HG03045 (cell line): ENCODE data around the gene TIMM50.
"Not testable (repeated sequence)": the region's sequence is repeated elsewhere in the genome, so short reads cannot be mapped to it uniquely, and the experiment has no call there.

Experiments used
- ATAC-seq: cut with Tn5 transposase; IDR thresholded peaks from one replicate; pipeline ENCODE4 v1.9.1; 2021; ENCODE audit warnings: mild to moderate bottlenecking, moderate library complexity; ENCODE audit not compliant: unreplicated experiment

TIMM50 gene

DNA sequence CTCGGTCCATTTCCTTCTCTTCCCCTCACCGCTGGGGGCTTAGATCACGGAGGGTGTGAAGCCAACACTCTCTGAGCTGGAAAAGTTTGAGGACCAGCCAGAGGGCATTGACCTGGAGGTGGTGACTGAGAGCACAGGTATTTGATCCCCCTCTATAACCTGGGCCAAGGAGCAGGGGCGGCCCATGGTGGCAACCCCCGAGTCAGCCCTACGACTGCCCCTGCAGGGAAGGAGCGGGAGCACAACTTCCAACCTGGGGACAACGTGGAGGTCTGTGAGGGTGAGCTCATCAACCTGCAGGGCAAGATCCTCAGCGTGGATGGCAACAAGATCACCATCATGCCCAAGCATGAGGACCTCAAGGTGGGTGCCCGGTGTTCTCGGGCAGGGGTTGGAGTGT is 11.6 kb upstream of the TIMM50 start:
- ATAC-seq, result no peak

DNA sequence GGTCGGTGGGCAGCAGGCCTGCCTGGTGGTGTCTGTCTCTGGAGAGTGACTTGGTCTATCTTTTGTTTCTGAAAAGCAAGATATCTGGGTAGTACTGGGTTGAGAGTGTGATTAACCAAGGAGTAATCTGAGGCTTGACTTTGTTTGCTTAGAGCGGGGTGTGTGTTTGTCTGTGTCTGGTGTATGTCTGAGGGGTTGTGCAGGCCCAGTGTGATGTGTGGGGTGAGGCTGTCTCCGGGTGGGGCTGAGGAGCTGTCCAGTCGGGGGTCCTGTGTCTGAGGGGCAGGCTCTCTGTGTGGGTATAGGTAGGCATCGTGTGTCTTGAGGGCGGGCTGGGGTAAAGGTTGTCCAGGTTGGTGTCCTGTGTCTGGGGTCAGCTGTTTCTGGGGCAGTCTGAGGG is 11.1 kb upstream of the TIMM50 start:
- no peak for ATAC-seq

DNA sequence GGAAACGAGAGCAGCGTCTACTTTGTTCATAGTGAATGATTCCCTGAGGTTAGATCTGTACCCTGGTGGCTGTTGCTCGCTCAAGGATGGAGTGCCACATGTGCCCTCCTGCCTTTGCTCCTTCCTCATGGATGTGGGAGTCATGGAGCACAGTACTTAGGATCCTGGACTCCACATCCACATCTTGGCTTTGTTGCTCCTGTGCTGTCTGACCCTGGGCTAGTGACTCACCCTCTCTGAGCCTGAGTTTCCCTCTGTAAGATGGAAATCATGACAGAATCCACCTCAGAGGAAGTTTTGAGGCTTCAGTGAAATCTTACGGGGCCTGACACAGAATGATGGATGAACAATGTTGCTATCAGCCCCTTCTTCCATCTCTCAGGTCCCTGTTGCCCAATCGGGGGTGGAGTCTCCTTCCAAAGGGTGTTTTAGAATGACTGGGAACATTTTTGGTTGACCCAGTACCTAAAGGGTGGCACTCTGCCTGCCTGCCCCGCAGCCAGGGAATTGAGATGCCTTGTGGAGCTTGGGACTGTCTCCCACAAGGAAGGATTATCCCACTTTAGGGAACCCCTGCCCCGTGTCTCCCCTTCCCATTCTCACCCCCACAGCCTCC is 9.8 kb upstream of the TIMM50 start:
- no peak for ATAC-seq

DNA sequence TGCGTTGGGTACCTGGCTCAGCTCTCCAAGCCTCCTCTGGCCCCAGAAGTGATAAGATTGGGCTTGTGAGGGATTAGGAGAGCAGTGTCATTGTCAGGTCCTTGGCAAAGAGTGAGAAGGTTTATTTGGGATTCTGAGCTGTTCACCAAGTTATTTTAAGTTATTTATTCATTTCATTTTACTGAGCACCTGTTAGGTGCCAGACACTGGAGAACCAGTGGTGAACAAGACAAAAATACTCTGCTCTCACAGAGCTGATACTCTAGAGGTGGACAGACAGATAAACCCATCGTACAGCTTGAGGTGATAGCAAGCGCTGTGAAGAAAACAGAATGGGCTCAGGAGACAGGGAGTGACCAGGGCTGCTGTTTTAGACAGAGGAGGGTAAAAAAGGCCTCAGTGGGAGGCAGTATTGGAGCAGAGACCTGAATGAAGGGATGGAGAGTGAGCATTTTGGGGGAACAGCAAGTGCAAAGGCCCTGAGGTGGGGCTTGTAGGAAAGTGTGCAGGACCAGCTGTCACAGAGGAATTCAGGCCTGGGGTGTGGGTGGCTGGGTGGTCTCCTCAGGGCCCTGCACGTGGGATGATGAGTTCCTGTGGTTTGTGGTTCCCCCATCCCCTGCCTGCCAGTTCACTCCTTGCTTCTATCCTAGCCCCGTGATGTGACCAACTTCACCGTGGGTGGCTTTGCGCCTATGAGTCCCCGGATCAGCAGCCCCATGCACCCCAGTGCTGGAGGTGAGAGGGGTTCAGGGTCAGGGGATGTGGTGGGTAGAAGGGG is 8.7 kb upstream of the TIMM50 start:
- no peak for ATAC-seq

DNA sequence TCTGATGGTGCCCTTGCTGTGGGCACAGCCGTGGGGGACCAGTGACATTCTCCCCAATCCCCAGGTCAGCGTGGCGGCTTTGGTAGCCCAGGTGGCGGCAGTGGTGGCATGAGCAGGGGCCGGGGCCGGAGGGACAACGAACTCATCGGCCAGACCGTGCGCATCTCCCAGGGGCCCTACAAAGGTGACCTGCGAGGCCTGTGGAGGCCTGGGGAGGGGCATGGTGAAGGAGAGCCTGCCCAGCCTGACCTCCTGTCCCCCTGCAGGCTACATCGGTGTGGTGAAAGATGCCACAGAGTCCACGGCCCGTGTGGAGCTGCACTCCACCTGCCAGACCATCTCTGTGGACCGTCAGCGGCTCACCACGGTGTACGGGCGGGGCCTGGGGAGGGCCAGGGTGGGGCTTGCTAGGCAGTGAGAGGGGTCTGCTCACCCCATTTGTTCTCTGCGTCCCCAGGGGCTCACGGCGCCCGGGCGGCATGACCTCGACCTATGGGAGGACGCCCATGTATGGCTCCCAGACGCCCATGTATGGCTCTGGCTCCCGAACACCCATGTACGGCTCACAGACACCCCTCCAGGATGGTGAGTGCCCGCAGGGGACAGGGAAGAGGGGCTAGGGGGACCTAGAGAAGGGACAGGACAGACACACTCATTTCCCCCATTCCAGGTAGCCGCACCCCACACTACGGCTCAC is 7.7 kb upstream of the TIMM50 start:
- ATAC-seq, result no peak

DNA sequence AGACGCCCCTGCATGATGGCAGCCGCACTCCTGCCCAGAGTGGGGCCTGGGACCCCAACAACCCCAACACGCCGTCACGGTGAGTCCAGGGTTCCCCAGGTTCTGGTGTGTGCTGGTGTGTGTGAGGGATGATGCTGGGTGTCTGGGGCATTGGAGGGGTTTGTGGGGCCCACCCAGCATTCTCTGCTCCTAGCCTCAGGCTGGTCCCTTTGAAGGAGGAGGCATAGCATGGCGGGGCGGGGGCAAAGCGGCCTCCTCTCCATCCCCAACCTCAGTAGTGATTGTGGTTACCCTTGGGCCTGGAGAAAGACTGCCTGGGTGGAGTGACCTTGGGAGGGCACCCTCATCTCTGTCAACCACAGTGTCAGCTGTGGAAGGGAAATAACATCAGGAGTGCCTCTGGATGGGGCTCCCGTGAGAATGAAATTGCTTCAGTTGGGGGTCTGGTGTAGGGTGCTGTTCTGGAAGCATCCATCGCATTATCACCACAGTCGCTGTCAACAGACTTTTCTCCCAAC is 7.1 kb upstream of the TIMM50 start:
- no peak for ATAC-seq

DNA sequence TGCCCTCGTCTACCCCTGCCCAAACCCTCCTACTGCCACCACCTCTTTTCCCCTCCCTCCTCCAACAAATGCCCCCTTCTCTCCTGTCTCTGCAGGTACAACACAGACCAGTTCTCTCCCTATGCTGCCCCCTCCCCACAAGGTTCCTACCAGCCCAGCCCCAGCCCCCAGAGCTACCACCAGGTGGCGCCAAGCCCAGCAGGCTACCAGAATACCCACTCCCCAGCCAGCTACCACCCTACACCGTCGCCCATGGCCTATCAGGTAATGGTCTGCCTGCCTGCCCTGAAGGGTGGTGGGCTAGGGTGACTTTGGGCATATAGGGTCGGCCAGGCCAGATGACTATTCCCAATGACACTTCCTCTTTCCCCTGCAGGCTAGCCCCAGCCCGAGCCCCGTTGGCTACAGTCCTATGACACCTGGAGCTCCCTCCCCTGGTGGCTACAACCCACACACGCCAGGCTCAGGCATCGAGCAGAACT is 6.5 kb upstream of the TIMM50 start:
- ATAC-seq, result no peak

DNA sequence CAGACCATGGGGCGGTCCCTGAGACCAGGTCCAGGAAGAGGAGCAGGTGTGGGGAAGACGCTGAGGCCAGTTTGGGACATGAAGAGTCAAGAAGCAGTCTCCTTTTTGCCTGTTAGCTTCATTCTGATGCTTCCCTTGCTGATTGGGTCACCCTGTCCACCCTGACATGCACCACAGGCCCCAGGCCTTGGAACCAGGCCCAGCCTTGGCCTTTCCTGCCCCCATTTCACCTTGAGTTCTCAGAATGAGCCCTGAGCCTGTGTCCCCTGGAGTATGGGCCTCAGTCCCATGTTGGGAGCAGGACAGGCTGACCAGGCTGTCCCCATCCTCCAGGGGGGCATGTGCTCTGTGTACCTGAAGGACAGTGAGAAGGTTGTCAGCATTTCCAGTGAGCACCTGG is 4.9 kb upstream of the TIMM50 start:
- no peak for ATAC-seq

DNA sequence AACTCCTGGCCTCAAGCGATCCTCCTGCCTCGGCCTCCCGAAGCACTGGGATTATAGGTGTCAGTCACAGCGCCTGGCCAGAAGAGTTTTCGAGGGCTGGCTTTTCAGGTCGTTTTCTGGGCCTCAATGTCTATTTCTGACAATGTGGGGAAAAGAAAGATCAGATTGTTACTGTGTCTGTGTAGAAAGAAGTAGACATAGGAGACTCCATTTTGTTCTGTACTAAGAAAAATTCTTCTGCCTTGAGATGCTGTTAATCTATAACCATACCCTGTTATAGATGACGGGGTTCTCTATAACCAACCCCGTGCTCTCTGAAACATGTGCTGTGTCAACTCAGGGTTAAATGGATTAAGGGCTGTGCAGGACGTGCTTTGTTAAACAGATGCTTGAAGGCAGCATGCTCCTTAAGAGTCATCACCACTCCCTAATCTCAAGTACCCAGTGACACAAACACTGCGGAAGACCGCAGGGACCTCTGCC is 1.3 kb upstream of the TIMM50 start:
- ATAC-seq, result not testable (repeated sequence)

DNA sequence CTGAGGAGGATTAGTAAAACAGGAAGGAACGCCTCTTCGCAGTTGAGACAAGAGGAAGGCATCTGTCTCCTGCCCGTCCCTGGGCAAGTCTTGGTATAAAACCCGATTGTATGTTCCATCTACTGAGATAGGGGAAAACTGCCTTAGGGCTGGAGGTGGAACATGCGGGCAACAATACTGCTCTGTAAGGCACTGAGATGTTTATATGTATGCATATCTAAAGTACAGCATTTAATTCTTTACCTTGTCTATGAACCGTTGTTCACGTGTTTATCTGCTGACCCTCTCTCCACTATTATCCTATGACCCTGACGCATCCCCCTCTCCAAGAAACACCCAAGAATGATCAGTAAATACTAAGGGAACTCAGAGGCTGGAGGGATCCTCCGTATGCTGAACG is 722 bp upstream of the TIMM50 start:
- no peak for ATAC-seq

DNA sequence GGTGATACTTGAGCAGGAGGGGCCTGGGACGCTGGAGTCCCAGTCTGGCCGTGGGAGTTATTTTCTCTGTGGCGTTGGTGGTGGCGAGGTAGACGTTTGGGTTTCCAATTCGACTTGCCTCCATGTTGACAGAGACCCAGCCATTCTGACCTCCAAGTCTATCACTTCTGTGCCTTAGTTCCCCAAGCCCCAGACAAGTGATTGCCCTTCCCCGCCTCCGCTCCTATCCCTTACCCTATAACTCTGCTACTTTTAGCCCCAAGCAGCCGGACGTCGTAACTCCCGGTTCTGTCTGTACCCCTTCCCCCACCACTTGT is 549 bp downstream of the TIMM50 start:
- ATAC-seq, result no peak

DNA sequence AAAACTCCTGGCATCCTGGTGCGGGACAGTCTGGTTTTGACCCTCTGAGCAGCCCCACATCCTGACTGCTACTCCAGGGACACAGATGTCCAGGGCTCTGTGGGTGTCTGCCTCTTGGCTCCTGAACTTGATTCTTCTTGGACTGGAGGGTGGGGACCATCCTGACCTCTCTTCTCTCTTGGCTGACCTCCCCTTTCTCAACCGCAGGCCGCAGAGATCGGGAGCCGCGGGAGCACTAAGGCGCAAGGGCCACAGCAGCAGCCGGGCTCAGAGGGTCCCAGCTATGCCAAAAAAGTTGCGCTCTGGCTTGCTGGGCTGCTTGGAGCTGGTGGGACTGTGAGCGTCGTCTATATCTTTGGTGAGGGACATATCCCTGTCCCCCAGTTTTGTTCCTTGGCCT is 1.0 kb downstream of the TIMM50 start:
- no peak for ATAC-seq

DNA sequence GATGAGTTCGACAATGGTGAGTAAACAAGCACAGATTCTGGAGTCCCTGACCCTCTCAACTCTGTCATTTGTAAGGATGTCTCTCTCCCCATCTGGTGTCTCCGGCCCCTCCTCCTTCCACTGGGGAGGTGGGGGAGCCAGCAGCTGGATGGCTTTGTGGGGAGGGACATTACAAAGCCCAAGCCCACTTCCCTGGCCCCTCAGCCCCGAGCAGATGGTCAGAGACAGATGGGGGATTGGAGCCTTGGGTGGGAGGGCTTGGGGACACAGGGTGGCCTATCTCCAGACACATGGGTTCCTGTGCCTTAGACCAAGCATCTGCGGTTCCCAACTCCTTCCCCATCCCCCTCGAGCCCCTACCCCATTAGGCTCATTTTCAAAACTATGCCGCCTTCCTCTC is 2.5 kb downstream of the TIMM50 start:
- no peak for ATAC-seq

DNA sequence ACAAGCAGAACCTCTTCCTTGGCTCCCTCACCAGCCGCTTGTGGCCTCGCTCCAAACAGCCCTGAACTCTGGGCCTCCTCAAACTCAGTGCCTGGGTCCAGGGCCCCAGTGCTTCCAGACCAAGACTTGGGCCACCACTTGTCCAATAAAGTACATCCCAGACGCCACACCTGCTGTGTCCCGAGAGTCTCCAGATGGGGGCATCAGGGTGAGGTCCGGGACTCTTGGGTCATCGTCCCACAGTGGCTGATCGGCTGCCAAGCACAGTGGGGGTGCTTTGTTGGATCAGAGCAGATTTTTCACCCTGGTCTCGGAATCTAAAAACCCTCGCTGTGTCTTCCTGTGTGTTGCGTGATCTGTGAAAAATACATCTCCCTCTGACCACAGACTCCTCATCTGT is 9.1 kb downstream of the TIMM50 start:
- no peak for ATAC-seq

DNA sequence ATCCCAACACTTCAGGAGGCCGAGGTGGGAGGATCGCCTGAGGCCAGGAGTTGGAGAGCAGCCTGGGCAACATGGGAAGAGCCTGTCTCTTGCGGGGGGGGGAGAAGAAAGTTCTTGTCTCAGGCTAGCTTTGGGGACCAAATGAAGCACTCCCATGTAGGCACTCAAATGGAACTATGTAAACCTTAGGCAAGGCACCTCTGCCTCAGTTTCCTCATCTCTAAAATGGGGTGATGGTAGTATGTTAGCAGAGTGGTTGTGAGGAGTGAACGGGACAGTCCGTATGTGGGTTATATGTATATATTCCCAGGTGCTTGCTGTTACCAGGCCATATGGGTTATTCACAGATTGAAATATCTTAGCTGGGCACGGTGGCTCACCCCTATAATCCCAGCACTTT is 11.6 kb downstream of the TIMM50 start:
- ATAC-seq, result no peak

DNA sequence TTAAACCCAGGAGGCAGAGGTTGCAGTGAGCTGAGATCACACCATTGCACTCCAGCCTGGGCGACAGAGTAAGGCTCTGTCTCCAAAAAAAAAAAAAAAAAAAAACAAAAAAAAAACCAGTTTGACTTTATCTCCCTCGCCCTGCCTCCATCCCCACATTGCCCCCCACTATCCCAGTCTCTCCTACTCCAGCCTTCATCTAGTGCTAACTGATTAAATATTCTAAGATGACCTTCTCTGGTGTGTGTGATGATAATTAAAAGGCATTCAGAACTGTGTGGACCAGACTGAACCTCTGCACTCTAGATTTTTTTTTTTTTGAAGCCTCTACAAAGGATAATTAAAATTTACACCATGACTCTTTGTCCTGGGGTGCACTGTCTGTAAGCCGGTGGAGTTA is 12.2 kb downstream of the TIMM50 start:
- ATAC-seq, result no peak

DNA sequence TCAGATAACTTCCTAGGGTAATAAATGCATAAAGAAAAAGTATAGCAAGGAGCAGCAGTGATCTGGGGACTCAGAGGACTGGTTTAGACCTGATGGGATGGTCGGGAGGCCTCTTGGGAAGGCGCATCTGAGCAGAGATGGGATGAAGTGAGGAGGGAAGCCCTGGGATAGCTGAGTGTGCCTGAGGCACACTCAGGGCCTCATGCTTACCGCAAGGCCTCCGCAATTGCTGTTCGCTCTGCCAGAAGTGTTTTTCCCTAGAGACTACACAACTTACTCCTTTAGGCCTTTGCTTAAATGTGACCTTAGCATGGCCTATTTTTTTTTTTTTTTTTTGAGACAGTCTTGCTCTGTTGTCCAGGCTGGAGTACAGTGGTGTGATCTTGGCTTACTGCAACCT is 14.0 kb downstream of the TIMM50 start:
- no peak for ATAC-seq

DNA sequence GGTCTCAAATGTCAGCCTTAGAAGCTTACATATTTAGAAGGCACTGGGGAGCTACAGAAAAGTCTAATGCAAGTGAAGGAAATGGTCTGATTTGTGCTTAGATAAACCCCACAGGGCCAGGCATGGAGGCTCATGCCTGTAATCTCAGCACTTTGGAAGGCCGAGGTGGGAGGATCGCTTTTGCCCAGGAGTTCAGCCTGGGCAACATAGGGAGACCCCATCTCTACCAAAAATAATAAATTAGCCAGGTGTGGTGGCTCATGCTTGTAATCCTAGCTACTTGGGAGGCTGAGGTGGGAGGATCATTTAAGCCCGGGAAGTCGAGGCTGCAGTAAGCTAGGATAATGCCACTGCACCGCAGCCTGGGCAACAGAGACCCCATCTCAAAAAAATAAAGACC is 15.4 kb downstream of the TIMM50 start:
- ATAC-seq, result no peak

DNA sequence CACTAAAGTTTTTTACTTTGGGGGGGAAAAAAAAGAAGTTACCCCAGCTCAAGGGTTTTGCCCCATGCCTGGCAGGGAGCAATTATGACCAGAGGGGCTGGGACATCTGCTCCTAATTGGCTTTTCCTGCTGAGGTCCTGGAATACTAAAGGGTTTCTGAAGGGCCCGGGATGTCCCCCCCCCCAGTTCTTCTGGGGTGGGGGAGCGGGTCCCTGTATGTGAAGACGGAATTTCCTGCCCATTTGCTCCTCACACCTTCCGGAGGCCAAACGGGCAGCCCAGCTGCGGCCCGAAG is 17.0 kb downstream of the TIMM50 start:
- ATAC-seq, result no peak

DNA sequence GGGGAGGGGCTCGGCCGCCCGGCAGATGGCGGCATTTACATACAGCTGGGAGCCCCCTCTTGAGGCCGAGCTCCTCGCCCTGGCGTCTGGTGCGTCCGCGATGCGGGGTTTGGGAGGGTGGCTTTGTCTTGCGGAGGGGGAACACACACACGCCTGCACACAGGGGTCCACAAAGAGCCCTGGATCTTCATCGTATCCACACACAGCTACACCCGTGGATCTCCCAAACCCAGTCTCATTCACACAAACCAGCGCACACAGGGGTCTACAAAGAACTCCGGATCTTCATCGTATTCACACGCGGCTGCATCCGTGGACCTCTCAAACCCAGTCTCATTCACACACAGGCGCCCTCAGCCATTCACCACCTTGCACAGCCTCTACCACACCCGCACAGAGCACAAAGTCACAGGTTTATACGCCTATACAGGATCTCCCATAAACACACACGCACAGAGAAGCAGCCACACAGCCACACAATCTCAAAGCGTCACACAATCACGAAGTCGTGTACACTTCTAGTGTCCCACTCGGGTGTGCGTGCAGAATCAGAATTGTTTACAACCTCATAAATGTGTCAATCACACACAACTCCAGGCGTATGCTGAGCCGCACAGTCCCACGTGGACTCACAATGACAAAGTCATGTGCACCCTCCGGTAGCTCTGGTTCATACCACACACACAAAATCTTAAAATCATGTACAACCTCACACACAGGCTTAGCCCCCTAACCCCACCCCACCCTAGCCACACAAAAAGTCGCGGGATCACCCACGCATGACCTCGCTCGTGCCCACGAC is 17.6 kb downstream of the TIMM50 start:
- ATAC-seq, result no peak
